ENCODE measurements around the gene TNFRSF6B.

Gene TNFRSF6B

DNA sequence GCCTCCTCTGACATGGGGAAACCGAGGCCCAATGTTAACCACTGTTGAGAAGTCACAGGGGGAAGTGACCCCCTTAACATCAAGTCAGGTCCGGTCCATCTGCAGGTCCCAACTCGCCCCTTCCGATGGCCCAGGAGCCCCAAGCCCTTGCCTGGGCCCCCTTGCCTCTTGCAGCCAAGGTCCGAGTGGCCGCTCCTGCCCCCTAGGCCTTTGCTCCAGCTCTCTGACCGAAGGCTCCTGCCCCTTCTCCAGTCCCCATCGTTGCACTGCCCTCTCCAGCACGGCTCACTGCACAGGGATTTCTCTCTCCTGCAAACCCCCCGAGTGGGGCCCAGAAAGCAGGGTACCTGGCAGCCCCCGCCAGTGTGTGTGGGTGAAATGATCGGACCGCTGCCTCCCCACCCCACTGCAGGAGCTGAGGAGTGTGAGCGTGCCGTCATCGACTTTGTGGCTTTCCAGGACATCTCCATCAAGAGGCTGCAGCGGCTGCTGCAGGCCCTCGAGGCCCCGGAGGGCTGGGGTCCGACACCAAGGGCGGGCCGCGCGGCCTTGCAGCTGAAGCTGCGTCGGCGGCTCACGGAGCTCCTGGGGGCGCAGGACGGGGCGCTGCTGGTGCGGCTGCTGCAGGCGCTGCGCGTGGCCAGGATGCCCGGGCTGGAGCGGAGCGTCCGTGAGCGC lies 1.6 kb downstream of the TNFRSF6B start:
- DNase-seq (ENCODE audit: low spot score): no peak

DNA sequence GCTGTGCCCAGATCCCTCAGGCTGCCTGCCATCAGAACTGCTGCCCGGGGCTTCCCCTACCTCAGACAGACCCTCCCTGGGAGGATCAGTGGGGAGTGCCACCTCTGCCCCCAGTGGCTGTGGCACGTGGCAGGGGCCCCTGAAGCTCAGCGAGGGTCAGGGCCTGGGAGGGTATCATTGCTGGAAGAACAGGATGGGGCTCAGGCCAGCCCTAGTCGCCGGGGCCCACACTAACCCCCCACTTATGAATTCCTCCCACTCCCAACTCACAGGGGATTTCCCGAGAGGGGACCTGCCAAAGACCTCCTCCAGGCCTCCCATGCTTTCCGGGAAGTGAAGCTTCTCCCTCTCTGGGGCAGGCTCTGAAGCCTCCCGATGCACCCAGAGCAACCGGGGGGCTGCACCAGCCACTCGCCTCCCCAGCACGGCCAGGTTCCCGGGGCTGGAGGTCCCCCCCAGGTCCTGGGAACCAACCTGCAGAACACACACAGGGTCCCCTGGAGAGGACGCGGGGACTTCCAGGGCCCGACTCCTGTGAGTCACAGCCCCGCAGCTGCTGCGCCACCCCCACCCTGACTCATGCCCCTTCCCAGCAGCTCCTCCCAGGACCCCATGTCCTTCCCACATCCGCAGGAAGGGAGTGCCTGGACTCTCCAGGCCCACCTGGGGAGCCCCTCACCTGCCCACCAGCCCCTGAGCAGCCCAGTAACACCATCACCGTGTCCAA lies 2.5 kb downstream of the TNFRSF6B start:
- DNase-seq (ENCODE audit: low spot score): no peak

GRCh38 chr20:63699466-63700198 lies 3.2 kb downstream of the TNFRSF6B start:
- no peak for DNase-seq (ENCODE audit: low spot score)

DNA sequence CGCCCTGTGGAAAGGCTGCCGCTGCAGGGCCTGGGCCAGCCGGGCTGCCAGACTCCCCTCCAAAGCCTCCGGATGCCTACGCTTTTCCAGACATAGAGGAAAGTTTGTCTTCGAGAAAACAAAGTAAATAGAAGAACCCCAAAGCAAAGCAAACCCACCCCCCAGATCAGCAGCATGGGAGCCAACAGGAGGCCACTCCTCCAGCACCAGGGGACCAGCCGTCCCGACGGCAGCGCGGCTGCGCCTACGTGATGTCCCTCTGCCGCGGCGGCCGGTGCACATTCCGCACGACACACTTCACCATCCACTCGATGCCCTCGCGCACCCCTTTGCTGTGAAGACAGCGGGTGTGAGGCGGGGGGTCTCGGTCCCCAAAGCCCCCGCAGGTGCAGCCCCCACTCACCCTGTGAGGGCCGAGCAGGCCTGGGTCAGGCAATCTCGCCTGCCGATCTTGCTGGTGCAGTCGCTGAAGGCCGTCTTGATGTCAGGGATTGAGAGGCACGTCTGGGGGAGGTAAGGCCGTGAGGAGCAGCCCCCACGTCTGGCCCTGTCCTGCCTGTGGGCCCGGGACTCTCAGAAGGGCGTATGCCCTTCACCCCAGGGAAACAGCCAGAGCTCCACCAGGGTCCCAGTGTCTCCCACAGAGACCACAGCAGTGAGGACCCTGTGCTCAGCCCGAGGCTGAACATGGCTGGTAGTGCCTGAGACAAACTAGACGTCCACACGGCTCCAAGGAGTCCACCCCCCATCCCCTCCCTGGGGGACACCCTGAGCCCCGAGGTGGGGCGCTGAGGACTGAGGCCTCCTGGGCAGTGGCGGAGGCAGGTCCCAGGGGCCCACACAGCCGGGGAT lies 4.0 kb downstream of the TNFRSF6B start:
- no peak for DNase-seq (ENCODE audit: low spot score)

- DNase-seq (ENCODE audit: low spot score): no peak
These were observed 4.5 kb downstream of the TNFRSF6B start for GRCh38 chr20:63701051-63701328.

DNA sequence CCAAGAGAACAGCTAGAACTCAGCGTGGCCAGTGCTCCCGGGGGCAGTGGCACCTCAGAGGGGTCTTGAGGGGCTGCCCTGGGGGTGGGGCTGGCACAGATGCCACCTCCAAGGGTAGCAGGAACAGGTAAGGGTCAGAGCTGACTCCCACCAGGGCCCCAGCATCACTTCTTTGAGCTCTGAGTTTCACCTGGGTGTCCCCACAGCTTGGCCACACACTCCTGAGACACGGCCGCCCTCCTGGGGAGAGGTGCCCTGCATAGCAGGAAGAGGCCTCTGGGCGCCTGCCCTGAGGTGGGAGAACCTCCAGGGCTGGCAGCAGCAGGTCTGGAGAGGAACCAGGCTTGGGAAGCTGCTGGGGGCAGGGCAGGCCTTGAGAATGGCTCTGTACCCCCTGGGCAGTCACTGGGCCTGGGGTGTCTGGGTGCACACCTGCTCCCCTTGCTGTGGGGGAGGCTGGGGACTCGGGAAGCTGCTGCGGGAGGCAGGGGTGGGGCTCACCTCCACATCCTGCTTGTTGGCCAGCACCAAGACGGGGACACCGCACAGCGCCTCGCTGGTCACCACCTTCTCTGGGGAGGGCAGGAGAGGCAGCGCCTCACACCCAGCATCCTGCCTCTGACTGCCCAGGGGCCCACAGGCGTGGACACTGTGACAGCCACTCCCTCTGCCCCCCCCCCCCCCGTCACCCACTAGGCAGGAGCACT lies 5.0 kb downstream of the TNFRSF6B start:
- DNase-seq (ENCODE audit: low spot score): no peak

DNA sequence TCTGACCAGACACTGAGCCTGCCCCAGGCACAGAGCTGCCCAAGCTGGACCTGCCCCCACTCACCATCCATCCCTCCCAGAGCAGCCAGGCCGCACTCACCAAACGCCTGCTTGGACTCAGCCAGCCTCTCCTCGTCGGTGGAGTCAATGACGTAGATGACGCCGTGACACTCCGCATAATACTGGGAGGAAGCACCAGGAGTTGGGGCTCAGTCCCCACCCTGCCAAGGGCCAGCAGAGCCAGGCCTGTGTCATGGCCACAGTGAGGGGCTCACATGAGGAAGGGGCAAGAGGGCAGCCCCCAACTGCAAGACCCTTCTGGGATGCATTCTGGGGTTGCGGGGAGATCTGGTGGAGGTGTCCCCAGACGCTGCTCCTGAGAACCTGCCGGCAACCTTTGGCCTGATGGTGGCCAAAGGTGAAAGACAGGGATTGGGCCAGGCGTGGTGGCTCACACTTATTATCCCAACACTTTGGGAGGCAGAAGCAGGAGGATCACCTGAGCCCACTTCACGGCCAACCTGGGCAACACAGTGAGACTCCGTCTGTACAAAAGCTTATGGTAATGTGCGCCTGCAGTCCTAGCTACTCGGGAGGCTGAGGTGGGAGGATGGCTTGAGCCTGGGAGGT lies 5.7 kb downstream of the TNFRSF6B start:
- DNase-seq (ENCODE audit: low spot score): no peak

DNA sequence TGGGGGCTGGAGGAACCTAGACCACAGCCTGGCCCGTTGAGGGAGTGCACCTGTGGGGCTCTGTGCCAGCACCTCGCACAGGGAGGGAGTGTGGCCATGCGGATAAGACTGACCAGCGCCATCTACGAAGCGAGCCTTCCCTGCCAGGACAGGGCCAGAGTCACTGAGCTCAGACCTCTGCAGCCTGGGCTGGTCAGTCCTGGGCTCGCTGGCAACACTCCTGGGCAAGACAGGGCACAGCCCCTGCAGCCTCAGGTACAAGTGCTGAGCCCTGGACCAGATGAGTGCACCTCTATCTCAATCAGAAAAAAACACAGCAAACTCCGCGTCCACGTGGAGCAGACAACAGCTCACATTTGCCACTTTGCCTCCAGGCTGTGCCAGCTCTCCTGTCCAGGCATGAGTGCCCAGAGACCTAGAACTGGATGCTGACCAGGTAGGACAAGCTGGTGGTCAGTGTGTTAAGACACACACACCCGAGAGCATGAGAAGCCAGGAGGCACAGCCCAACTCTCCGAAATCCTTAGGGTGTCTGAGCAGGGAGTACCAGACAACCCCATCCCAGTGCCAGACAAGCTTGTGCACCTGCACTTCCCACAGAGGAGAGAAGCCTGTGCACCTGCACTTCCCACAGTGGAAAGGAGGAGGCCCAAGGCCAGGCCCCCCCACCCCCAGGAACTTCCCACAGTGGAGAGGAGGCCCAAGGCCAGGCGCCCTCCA lies 6.5 kb downstream of the TNFRSF6B start:
- no peak for DNase-seq (ENCODE audit: low spot score)

- DNase-seq (ENCODE audit: low spot score): no peak
These were observed 7.1 kb downstream of the TNFRSF6B start for GRCh38 chr20:63703471-63703975.

DNA sequence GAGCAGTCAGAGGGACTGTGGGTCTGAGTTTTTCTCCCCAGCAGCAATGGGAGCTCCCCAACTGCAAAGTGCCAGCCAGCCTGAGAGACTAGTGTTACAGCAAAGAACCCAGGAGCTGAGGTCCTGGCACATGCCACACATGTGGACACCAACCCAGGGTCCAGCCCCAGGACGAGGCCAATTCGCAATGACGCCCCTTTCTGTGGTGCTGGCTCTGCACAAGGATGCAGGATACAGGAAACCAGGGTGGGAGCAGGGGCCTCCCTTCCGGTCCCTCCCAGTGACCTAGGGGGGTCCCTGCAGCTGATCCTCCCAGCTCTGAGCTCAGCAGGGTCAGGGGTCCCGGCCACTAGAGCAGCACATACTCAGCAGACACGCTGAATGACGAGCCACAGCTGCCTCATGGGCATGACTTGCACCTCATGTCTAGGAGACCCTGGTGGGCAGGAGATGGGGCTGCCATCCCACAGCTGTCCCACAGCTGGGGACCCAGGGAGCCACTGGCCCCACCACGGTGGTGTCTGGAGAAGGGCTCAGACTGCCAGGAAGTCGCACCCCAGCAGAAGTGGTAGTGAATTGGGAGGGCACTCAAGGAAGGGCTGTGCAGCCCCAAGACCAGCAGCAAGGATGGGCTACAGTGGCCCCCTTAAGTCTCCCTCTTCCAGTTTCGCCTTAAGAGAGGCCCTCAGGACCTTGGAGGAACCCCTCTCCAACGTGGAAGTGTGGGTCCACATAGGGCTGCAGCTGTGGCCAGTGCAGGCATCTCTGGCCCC lies 7.7 kb downstream of the TNFRSF6B start:
- DNase-seq (ENCODE audit: low spot score): no peak

DNA sequence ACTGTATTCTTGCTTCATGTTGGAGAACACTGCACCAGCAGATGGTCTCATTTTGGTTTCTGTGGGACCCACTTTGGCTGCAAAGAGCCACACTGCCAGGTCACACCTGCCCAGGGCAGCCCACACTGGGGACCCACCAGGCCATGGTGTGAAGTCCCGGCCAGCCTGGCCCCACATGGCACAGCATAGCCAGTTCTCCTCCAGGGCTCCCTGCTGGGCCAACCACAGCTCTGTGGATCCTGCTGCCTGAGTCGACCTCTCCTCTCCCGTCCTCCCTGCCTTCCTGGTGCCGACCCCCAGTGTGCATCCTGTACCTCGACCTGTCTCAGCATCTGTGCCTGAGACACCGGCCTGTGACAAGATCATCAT lies 8.3 kb downstream of the TNFRSF6B start:
- no peak for DNase-seq (ENCODE audit: low spot score)

- no peak for DNase-seq (ENCODE audit: low spot score)
These were observed 9.0 kb downstream of the TNFRSF6B start for GRCh38 chr20:63705232-63706026.

GRCh38 chr20:63706027-63706695 lies 9.7 kb downstream of the TNFRSF6B start:
- no peak for DNase-seq (ENCODE audit: low spot score)

DNA sequence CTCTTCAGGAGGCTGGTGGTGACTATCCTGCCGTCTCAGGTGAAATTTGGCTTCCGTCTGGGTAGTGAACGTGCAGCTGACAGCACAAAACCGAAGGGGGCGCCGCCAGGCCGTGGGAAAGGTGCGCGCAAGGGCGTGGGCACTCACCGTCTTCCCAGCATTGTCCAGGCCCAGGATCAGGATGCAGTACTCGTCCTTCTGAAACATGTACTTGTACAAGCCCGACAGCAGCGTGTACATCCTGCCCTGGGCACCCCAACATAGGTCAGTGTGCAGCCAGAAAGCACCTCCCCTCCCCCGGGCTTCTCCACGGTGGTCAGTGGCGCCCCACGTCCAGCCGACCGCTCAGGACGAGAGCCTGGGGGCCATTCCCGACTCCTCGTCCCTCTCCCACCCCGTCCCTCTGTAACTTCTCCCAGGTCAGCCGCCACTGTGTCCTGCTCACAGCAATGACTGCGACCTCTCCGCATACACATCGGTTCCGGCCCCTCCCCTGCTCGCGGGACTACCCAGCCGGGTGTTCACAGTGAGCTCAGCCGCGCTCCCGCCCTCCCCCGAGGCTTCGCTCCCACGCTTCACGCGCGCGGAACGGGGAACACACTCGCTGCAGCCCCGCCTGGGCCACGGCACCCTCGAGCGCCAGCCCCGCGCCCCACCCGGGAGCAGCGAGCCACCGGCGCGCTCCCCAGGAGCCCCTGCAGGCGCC lies 10.6 kb downstream of the TNFRSF6B start:
- DNase-seq (ENCODE audit: low spot score): peak; percentile 68

- peak; percentile 77 for DNase-seq (ENCODE audit: low spot score)
These were observed 11.3 kb downstream of the TNFRSF6B start, which contains the start of the genes ARFRP1 and ZGPAT for GRCh38 chr20:63707558-63708300. TSS of gene ARFRP1 (minus strand) at chr20:63707976. CDS start at chr20:63707091, 885 bp downstream. TSS of gene ZGPAT (plus strand) at chr20:63708039. CDS start at chr20:63708581, 542 bp downstream.

GRCh38 chr20:63708301-63709148 lies 12.1 kb downstream of the TNFRSF6B start:
- no peak for DNase-seq (ENCODE audit: low spot score)

Measured in NAMALWA (cell line).